Effector memory CD8-positive, alpha-beta T cell (primary cell): ENCODE measurements around the gene TMEM108.

Experiments used
- ATAC-seq: fragments of 150-1000 bp; cut with Tn5 transposase; replicated peaks from 2 replicates; pipeline ENCODE4 v1.10.0; 2021; ENCODE audit warnings: mild to moderate bottlenecking, moderate library complexity
- DNase-seq, 3 experiments: peaks; one replicate each; pipeline ENCODE4 v3.0.0; 2021
- H3K27ac Mint-ChIP-seq, 2 donors: one replicate each; pipeline ENCODE4 v1.8.0; 2022; ENCODE audit warnings: mild to moderate bottlenecking in 2 of 2, mixed read lengths in 2 of 2, moderate library complexity in 2 of 2
- H3K27me3 Mint-ChIP-seq, 2 donors: one replicate each; pipeline ENCODE4 v1.8.0; 2022; ENCODE audit warnings: mixed read lengths in 2 of 2
- H3K36me3 Mint-ChIP-seq: one replicate; pipeline ENCODE4 v1.8.0; 2022; ENCODE audit warnings: mild to moderate bottlenecking, moderate library complexity, mixed read lengths; ENCODE audit not compliant: insufficient read depth
- H3K4me1 Mint-ChIP-seq, 2 donors: one replicate each; pipeline ENCODE4 v1.8.0; 2022; ENCODE audit warnings: low read depth in 2 of 2, mixed read lengths in 2 of 2
- H3K4me3 Mint-ChIP-seq, 2 donors: one replicate each; pipeline ENCODE4 v1.8.0; 2022; ENCODE audit warnings: mild to moderate bottlenecking in 2 of 2, mixed read lengths in 2 of 2, moderate library complexity in 2 of 2
- H3K9me3 Mint-ChIP-seq, 2 donors: one replicate each; pipeline ENCODE4 v1.8.0; 2022; ENCODE audit warnings: mixed read lengths in 2 of 2

TMEM108 gene

DNA sequence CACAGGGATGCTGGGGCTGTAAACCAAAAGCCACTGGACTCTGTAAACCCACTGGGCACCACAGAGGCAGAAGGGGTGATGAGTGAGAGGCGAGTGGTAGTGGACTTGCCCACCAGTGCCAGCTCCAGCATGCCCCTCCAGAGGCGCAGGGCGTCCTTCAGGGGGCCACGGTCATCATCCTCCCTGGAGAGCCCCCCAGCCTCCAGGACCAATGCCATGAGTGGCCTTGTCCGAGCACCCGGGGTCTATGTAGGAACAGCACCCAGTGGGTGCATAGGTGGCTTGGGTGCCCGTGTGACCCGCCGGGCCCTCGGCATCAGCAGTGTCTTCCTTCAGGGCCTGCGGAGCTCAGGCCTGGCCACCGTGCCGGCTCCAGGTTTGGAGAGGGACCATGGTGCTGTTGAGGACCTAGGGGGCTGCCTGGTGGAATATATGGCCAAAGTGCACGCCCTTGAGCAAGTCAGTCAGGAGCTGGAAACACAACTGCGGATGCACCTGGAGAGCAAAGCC is 361.9 kb downstream of the TMEM108 start, which contains the start of gene BFSP2:
Gene BFSP2, plus strand, starts transcription at position 51 of the 510 bp plus-strand sequence. Its CDS starts 28 bp downstream, at position 79.
- ATAC-seq = no peak

DNA sequence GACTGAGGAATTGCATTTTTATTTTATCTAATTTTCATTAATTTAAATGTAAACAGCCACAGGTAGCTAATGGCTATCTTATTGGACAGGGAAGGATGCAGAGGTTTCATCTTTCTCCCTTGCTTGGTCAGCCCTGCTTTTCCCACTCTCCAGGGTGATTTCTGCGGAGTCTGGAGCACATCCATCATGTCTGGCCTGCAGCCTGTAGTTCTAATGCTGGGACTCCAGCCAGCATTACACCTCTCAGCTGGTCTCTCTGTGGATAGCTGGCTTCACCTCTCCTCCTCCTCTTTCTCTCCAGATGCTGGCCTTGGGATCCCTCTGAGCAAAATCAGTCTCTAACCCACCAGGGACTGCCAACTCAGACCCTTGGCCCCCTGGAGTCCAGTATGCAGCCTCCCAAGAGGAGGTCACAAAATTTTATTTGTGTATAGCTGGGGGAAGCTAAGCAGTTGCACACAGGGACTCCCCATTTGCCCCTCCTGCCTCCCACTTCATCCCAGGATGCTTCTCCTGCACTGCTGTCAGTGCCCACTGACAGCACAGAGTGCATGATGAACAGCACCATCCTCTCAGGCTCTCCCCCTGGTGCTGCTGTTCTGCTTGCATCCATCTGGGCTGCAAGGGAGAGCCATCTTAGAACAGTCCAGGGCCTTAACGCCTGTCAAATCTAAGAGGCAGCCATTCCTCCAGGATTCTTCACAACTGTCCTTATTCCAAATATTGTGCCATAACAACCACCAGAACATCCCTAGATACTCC is 363.4 kb downstream of the TMEM108 start:
- ATAC-seq (no peak), DNase-seq (no peak)
- no peak overlapping the region for H3K27ac Mint-ChIP-seq
- H3K9me3 Mint-ChIP-seq = no peaks in the 10 kb centered on the region
- peaks cover 24 to 51% of the 10 kb centered on the region in 2 donors for H3K27me3 Mint-ChIP-seq
- H3K4me1 Mint-ChIP-seq = no peaks in the 10 kb centered on the region
- H3K36me3 Mint-ChIP-seq = no peaks in the 10 kb centered on the region
- H3K4me3 Mint-ChIP-seq = no peak overlapping the region

More for the DNA sequence above, 361.9 kb downstream of the TMEM108 start, which contains the start of gene BFSP2:
- Mint-ChIP-seq H3K4me1 (peaks cover 0 to 2% of the 10 kb centered on the region in 2 donors), H3K27me3 (peaks cover 20 to 41% of the 10 kb centered on the region in 2 donors), H3K27ac (no peak within 1 kb of the TSS), H3K9me3 (no peaks in the 10 kb centered on the region), H3K36me3 (no peaks in the 10 kb centered on the region), H3K4me3 (no peak within 1 kb of the TSS)
- no peak for DNase-seq

GRCh38 chr3:133404920-133405319 is 366.7 kb downstream of the TMEM108 start:
- no peak overlapping the region for H3K4me3 Mint-ChIP-seq
- H3K4me1 Mint-ChIP-seq = no peaks in the 10 kb centered on the region
- peaks cover 25 to 44% of the 10 kb centered on the region in 2 donors for H3K27me3 Mint-ChIP-seq
- DNase-seq (no peak), ATAC-seq (no peak)
- H3K36me3 Mint-ChIP-seq = no peaks in the 10 kb centered on the region
- no peaks in the 10 kb centered on the region for H3K9me3 Mint-ChIP-seq
- H3K27ac Mint-ChIP-seq = no peak overlapping the region

GRCh38 chr3:133408366-133408765 is 370.2 kb downstream of the TMEM108 start:
- Mint-ChIP-seq H3K4me3 (no peak overlapping the region), H3K4me1 (peaks cover 4 to 7% of the 10 kb centered on the region in 2 donors), H3K9me3 (no peaks in the 10 kb centered on the region), H3K27me3 (peaks cover 29 to 45% of the 10 kb centered on the region in 2 donors), H3K27ac (no peak overlapping the region), H3K36me3 (no peaks in the 10 kb centered on the region)
- DNase-seq (no peak), ATAC-seq (no peak)

- no peak for DNase-seq
- H3K27me3 Mint-ChIP-seq = peaks cover 25 to 39% of the 10 kb centered on the region in 2 donors
- no peak overlapping the region for H3K27ac Mint-ChIP-seq
- H3K9me3 Mint-ChIP-seq = no peaks in the 10 kb centered on the region
- no peak for ATAC-seq
- H3K36me3 Mint-ChIP-seq = no peaks in the 10 kb centered on the region
- peaks cover 7 to 9% of the 10 kb centered on the region in 2 donors for H3K4me1 Mint-ChIP-seq
- no peak overlapping the region for H3K4me3 Mint-ChIP-seq
Observed at GRCh38 chr3:133408961-133409360, 370.8 kb downstream of the TMEM108 start.

DNA sequence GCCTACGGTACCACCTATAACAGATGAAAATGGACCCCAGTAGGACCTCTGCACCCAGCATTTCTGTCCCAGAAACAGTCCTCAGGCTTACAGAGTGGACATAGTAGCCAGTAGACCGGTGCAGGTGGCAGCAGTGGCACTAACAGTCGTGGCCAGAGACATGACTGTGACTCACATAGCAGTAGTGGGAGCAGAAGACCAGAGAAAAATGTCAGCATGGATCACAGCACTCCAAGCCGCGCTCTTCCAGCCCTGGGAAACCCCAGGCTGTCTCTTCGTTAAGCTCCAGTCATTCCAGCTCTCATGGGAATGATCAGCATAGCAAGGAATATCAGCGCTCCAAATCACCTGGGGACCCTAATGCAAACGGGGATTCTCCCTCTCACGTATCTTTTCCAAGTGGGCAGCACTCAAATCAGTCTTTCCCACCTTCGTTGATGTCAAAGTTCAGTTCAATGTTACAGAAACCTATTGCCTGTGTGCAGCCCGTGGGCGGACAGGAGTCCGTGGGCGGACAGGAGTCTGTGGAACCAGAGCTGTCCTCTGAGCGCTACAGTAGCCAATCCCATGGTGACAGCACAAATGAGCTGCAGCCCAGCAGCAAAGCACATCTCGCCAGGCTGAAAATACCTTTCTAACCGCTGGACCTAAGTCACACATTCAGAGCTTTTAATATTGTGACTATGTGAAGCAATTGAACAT is 372.2 kb downstream of the TMEM108 start:
- no peak for DNase-seq
- Mint-ChIP-seq H3K4me1 (peaks cover 7 to 9% of the 10 kb centered on the region in 2 donors), H3K27ac (no peak overlapping the region)

DNA sequence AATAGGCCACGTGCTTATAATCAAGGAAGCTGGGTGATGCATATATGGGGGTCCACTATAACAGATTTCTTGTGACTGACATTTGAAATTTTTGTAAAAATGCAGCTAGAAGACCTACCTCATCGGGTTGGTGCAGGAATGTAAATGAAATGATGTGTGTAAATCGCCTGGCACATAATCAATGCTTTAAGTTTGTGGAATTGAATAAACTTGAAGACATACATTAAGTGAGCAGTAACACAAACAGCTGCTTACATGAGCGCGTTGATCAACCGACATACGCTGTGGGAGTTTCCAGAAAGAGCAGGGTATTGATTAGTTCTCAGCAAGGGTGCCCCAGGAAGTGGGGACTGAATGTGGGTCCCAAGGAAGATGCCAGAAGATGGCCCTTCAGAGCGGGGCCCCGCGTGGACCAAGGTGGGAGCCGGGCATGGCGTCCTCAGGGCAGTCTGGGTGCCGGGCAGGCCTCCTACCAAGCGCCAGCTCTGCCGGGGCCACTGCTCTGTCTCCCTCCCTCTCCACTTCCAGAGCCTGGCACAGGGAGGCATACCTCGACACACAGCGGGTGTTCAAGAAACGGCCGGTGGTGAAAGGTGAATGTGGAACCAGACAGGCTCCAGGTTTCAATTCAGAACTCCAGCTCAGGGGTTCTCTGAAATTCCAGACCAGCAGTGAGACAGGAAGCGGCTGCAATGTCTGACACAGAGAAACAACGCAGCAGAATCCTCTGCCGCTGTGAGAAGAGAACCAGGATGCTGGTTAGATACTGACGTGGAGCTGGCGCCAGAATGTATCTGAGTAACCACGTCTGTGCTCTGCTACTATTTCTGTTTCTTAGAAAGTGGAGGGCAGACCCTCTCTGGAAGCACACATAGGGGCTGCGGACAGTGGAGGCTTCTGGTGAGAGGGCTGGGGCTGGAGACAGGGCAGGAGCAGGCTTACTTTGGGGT is 374.3 kb downstream of the TMEM108 start:
- H3K9me3 Mint-ChIP-seq = no peaks in the 10 kb centered on the region
- H3K4me1 Mint-ChIP-seq = peaks cover 7 to 9% of the 10 kb centered on the region in 2 donors
- peak overlapping the region in 1 of 2 donors; percentile 17 for H3K4me3 Mint-ChIP-seq
- peak overlapping the region in 1 of 2 donors; percentile 70 for H3K27ac Mint-ChIP-seq
- H3K36me3 Mint-ChIP-seq = peaks cover 7% of the 10 kb centered on the region
- H3K27me3 Mint-ChIP-seq = peaks cover 14 to 16% of the 10 kb centered on the region in 2 donors
- ATAC-seq = no peak
- DNase-seq = no peak

More for the DNA sequence above, 372.2 kb downstream of the TMEM108 start:
- Mint-ChIP-seq H3K36me3 (peaks cover 5% of the 10 kb centered on the region), H3K9me3 (no peaks in the 10 kb centered on the region), H3K4me3 (no peak overlapping the region), H3K27me3 (peaks cover 21 to 27% of the 10 kb centered on the region in 2 donors)
- no peak for ATAC-seq

DNA sequence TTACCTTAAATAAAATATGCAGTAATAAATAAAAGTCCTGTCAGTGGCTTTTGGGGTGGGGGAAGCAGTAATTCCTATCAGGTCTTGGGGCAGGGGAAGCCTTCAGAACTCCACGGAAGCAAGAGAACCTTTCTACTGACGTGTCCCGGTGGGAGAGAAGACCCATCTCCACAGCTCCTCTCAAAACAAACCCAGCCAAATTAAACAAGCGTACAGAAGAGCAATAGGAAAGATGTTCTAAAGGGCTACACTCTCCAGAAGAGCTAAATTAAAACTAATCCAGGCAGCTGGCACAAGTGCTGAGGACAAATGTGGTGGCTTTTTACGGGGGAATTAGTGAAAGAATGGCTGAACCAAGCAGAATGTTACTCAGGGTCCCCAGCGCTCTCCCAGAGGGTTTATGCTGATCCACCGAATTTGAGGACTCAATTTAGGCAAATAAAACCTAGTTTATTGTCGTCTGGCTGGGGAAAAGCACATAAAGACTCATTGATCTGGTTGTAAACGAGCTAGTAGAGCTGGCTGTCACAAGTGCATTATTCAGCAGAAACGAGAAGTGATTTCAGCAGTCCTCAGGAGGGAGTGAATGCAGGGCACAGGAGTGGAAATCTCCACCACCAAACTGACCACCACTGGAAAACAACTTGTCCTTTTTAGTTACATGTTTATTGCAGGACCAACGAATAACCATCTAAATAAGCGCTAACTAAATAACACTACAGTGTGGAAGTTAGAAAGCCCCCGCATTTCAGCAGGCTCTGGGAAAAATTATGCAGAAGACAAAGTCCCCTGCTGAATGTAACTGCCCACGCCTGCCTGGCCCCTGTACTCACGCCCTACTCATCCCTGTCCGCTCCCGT is 375.2 kb downstream of the TMEM108 start:
- H3K4me1 Mint-ChIP-seq = peaks cover 7 to 13% of the 10 kb centered on the region in 2 donors
- H3K36me3 Mint-ChIP-seq = peaks cover 7% of the 10 kb centered on the region
- H3K27me3 Mint-ChIP-seq = peaks cover 14 to 16% of the 10 kb centered on the region in 2 donors
- H3K27ac Mint-ChIP-seq = peak overlapping the region in 1 of 2 donors; percentile 70
- DNase-seq (no peak), ATAC-seq (no peak)
- peak overlapping the region in 1 of 2 donors; percentile 17 for H3K4me3 Mint-ChIP-seq
- H3K9me3 Mint-ChIP-seq = no peaks in the 10 kb centered on the region

DNA sequence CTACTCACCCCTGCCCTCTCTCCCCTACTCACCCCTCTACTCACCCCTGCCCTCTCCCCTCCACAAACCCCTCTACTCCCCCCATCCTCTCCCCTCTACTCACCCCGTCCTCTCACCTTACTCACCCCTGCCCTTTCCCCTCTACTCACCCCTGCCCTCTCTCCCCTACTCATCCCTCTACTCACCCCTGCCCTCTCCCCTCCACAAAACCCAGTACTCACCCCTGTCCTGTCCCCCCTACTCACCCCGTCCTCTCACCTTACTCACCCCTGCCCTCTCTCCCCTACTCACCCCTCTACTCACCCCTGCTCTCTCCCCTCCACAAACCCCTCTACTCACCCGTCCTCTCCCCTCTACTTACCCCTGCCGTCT is 375.8 kb downstream of the TMEM108 start:
- H3K27me3 Mint-ChIP-seq = peaks cover 14 to 16% of the 10 kb centered on the region in 2 donors
- H3K36me3 Mint-ChIP-seq = peaks cover 7% of the 10 kb centered on the region
- DNase-seq (no peak), ATAC-seq (no peak)
- H3K9me3 Mint-ChIP-seq = no peaks in the 10 kb centered on the region
- peaks cover 7 to 13% of the 10 kb centered on the region in 2 donors for H3K4me1 Mint-ChIP-seq
- H3K27ac Mint-ChIP-seq = no peak overlapping the region
- H3K4me3 Mint-ChIP-seq = no peak overlapping the region

DNA sequence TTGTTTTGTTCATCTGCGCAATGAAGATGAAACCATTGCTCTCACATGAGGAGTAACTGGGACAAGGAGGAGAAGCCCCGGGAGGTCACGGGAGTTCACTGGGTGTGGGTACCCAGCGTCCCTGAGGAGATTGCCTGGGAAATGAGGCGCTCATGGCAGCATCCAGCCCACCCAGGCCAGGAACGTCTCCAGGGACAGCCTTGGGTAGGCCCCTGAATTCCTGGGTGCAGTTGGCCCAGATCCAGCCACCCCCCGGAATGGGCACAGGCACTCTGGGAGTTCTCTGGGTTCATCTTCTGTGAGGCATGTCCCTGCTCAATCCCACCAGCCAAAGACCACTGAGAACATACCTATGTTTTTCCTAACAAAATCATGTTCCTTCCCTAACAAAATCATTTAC is 380.2 kb downstream of the TMEM108 start:
- peaks cover 7% of the 10 kb centered on the region for H3K36me3 Mint-ChIP-seq
- H3K4me1 Mint-ChIP-seq = peaks cover 0 to 8% of the 10 kb centered on the region in 2 donors
- DNase-seq (no peak), ATAC-seq (no peak)
- peaks cover 10 to 14% of the 10 kb centered on the region in 2 donors for H3K27me3 Mint-ChIP-seq
- no peaks in the 10 kb centered on the region for H3K9me3 Mint-ChIP-seq
- H3K4me3 Mint-ChIP-seq = no peak overlapping the region
- no peak overlapping the region for H3K27ac Mint-ChIP-seq

- Mint-ChIP-seq H3K4me1 (peaks cover 0 to 4% of the 10 kb centered on the region in 2 donors), H3K27ac (no peak overlapping the region), H3K9me3 (no peaks in the 10 kb centered on the region), H3K27me3 (peaks cover 10 to 14% of the 10 kb centered on the region in 2 donors), H3K36me3 (peaks cover 7% of the 10 kb centered on the region), H3K4me3 (no peak overlapping the region)
- no peak for DNase-seq
- no peak for ATAC-seq
Observed at GRCh38 chr3:133419151-133419909, 381.1 kb downstream of the TMEM108 start.
